Small intestine (tissue), 16 donors: Measurements from ENCODE around the gene C19orf67. TPM values are rescaled to one million over a fixed set of nuclear protein-coding genes. Genes with fewer than 3 reads are reported as not detected.
A peak's percentile ranks its signal among the peaks of the same experiment; 100 is the strongest.

Experiments
- DNase-seq, 2 donors: peaks; one replicate each; pipeline versions ENCODE4 v3.0.0 to v3.0.0-alpha.2; 2013
- FAIRE-seq: peaks from 2 replicates; lab custom pipeline; 2012; peaks lifted over from hg19 to GRCh38; lab: Jason Lieb, UNC
- H3K27ac ChIP-seq, 3 donors: one replicate each; pipeline ENCODE4 v1.5.1; 2013; ENCODE audit warnings: low read length in 2 of 3, mild to moderate bottlenecking in 2 of 3, control low read depth in 1 of 3, inconsistent platforms in 1 of 3, low read depth in 1 of 3, moderate library complexity in 1 of 3
- H3K27me3 ChIP-seq, 3 donors: one replicate each; pipeline ENCODE4 v1.6.1; 2013; ENCODE audit warnings: low read length in 3 of 3, inconsistent platforms in 1 of 3; ENCODE audit not compliant: control insufficient read depth in 3 of 3, insufficient read depth in 3 of 3
- H3K36me3 ChIP-seq, 3 donors: one replicate each; pipeline ENCODE4 v1.6.1; 2013; ENCODE audit warnings: low read length in 3 of 3, inconsistent platforms in 1 of 3, low read depth in 1 of 3, mild to moderate bottlenecking in 1 of 3, moderate library complexity in 1 of 3; ENCODE audit not compliant: control insufficient read depth in 3 of 3, insufficient read depth in 2 of 3
- H3K4me1 ChIP-seq, 3 donors: one replicate each; pipeline ENCODE4 v1.6.1; 2013; ENCODE audit warnings: low read length in 2 of 3, inconsistent platforms in 1 of 3, low read depth in 1 of 3, mild to moderate bottlenecking in 1 of 3, moderate library complexity in 1 of 3; ENCODE audit not compliant: control insufficient read depth in 3 of 3, insufficient read depth in 2 of 3
- H3K4me3 ChIP-seq, 3 donors: one replicate each; pipeline ENCODE4 v1.5.1; 2013; ENCODE audit warnings: low read length in 3 of 3, control low read depth in 1 of 3, inconsistent platforms in 1 of 3, low read depth in 1 of 3, mild to moderate bottlenecking in 1 of 3, moderate library complexity in 1 of 3
- H3K9me3 ChIP-seq, 2 donors: one replicate each; pipeline ENCODE4 v1.6.1; 2013; ENCODE audit warnings: low read depth in 1 of 2, low read length in 1 of 2; ENCODE audit not compliant: control insufficient read depth in 2 of 2, insufficient read depth in 1 of 2
- WGBS, 3 donors: extraction: QIAGEN DNeasy Blood & Tissue Kit; methylation state at CpG; one replicate each; pipeline ENCODE4 v1.1.7; 2013; 5-methylcytosine and 5-hydroxymethylcytosine counted together
- long read RNA-seq, 10 donors: transcript quantifications; one replicate each; lab custom pipeline, GENCODE V29; 2026
- polyA plus RNA-seq, 4 donors: library from polyadenylated mRNA; stranded (reverse) in 3 of 4; unstranded in 1 of 4; fragments of 200-250 nt in 3 of 4; fragments of 120-200 nt in 1 of 4; gene quantifications; one replicate each; pipeline versions ENCODE4 v1.2.1 to v1.2.3, GENCODE V29; 2013
- donor health status: healthy with polysubstance abuse.
- donor health status: control.
- donor health status: control.
- donor health status: Bipolar disorder and iron deficiency.
- donor health status: healthy.

C19orf67 gene
- under 1 TPM in 1 of 4 donors, not detected in 3; 0.07 TPM for polyA plus RNA-seq
- long read RNA-seq, donor 1 = 0 reads
- long read RNA-seq, donor 2 = 0 reads
- long read RNA-seq, donor 3 = 0 reads
- long read RNA-seq, donor 4 = 0 reads
- long read RNA-seq, donor 5 = 0 reads
- long read RNA-seq, donor 6 = 0 reads
- long read RNA-seq, donor 7 = 0 reads
- long read RNA-seq, donor 8 = 0 reads
- long read RNA-seq, donor 9 = 0 reads
- long read RNA-seq, donor 10 = 0 reads

DNA sequence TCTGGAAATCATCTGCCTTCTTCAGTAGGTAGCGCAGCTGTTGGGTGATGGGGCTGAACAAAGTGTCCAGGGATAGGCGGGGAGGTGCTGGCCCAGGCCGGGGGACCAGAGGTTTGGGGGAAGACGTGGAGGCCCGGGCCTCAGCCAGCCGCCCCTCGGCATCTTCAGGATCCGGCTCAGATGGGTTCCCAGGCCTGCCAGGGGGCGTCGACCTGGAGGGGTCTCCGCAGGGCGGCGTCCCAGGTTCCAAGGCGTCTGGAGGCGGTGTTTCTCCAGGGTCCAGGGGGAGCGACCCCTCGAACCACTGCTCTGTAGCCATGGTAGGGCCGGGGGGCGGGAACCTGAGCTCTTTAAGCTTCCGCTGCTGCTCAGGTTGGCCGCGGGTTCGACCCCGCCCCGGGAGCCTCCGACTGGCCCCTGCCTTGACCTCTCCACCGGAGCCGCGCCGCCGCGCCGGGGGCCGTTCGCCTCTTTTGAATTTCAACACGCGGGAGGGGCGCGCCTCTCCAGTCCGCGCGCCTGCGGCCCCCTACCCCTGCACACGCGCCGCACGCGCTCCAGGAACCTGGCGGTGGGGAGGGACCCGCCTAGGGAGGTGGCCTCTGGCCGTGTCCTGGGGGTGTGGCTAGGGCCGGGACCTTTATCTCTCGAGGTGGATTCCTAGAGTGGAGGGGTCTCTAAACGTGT lies at the start of gene C19orf67:
Gene C19orf67 (minus strand): TSS at position 475 of the 687 bp plus-strand sequence. CDS start 156 bp downstream, at position 319.
- H3K36me3 ChIP-seq = peaks cover 0 to 28% (median 5%) of the 10 kb centered on the region in 3 donors
- no peak for FAIRE-seq
- peak within 1 kb of the TSS in 1 of 3 donors; percentile 20 for H3K4me3 ChIP-seq
- peak in 1 of 2 donors; percentile 55 for DNase-seq
- H3K27me3 ChIP-seq = no peaks in the 10 kb centered on the region
- H3K4me1 ChIP-seq = peaks cover 0 to 12% (median 0%) of the 10 kb centered on the region in 3 donors
- 44 to 67% (median 55%) methylated on average over 49 to 54 of the region's 54 CpGs for WGBS, 3 donors
- H3K27ac ChIP-seq = no peak within 1 kb of the TSS
- no peaks in the 10 kb centered on the region for H3K9me3 ChIP-seq

DNA sequence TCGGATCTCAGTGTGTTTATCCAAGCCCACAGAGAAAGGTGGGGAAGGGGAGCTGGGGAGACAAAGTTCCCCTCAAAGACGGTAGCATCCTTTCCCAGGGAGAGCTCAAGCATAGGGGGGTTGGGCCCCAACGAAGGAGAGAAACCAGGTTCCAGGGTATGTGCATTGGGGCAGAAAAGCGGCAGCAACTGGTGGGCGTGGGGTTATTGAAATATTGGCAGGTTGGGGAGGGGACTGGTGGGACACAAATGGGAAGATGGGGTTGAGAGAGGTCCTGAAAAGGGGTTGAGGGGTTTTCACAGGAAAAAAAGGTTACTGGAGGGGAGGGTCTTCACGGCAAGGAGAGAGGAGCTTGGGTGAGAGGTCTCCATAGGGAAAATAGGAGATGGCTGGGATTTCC lies 49.8 kb upstream of the C19orf67 start:
- Histone ChIP-seq H3K27me3 (no peaks in the 10 kb centered on the region), H3K36me3 (peaks cover 0 to 4% (median 0%) of the 10 kb centered on the region in 3 donors), H3K4me3 (peak overlapping the region in 1 of 3 donors; percentile 57), H3K27ac (no peak overlapping the region), H3K9me3 (no peaks in the 10 kb centered on the region), H3K4me1 (peaks cover 0 to 9% (median 0%) of the 10 kb centered on the region in 3 donors)
- FAIRE-seq (no peak), DNase-seq (no peak)
- 14 to 31% (median 14%) methylated on average over 6 of the region's 6 CpGs for WGBS, 3 donors

DNA sequence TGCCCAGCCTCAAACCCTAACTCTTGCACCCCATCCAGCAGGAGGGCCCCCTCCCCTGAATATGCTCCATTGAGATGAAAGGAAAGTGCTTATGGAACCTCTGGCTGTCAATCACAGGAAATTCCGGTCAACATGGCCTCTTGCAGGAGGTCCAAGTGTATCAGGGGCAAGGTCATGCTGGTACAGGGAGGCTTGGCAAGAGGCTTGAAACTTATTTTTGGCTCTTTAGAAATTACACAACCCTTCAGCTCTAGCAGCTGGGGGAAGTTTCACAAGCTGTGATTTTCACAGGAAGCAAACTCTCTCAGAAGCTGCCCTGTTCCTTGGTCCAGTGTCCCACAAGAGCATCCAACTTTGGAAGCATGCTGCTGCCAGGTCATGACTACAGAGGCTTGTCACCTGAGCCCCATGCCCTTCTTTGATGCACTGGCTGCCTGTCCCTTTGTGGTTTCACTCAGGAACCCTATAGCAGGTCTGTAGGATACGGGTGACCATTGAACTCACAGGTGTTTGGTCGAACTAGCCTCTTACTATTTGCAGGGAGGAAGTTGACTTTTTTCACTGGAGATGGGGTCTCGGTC lies 42.4 kb upstream of the C19orf67 start:
- Histone ChIP-seq H3K27ac (no peak overlapping the region), H3K27me3 (no peaks in the 10 kb centered on the region), H3K4me3 (no peak overlapping the region), H3K36me3 (peaks cover 0 to 25% (median 0%) of the 10 kb centered on the region in 3 donors), H3K9me3 (no peaks in the 10 kb centered on the region), H3K4me1 (no peaks in the 10 kb centered on the region)
- WGBS, 3 donors = 71 to 81% (median 76%) methylated on average over 4 of the region's 4 CpGs
- DNase-seq (no peak), FAIRE-seq (no peak)

GRCh38 chr19:14127176-14127575 lies 41.6 kb upstream of the C19orf67 start:
- Histone ChIP-seq H3K4me1 (no peaks in the 10 kb centered on the region), H3K4me3 (no peak overlapping the region), H3K27me3 (no peaks in the 10 kb centered on the region), H3K27ac (no peak overlapping the region), H3K36me3 (peaks cover 0 to 25% (median 0%) of the 10 kb centered on the region in 3 donors), H3K9me3 (no peaks in the 10 kb centered on the region)
- FAIRE-seq (no peak), DNase-seq (peak in 1 of 2 donors; percentile 52)
- WGBS, 3 donors = 85 to 95% (median 87%) methylated on average over 8 of the region's 8 CpGs

- H3K4me3 ChIP-seq = no peak overlapping the region
- H3K27ac ChIP-seq = no peak overlapping the region
- no peaks in the 10 kb centered on the region for H3K9me3 ChIP-seq
- no peaks in the 10 kb centered on the region for H3K27me3 ChIP-seq
- peaks cover 2 to 17% (median 3%) of the 10 kb centered on the region in 3 donors for H3K4me1 ChIP-seq
- DNase-seq (no peak), FAIRE-seq (no peak)
- 93 to 95% (median 93%) methylated on average over 6 of the region's 6 CpGs for WGBS, 3 donors
- H3K36me3 ChIP-seq = peaks cover 0 to 30% (median 0%) of the 10 kb centered on the region in 3 donors
These were observed 37.3 kb upstream of the C19orf67 start for GRCh38 chr19:14122924-14123323.

DNA sequence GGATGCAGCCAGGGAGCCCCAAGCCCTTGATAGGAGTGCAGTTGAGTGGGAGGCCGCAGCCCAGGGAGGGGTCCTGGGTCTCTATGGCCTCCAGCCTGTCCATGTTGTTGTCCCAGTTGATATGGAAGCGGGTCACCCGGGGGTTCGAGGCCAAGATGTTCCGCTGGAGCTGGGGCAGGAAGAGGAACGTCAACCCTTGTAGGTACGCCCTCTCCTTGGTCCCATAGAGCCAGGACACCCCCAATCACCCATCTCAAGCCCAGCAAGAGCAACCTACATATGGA lies 34.9 kb upstream of the C19orf67 start:
- H3K36me3 ChIP-seq = peaks cover 0 to 19% (median 0%) of the 10 kb centered on the region in 3 donors
- 91 to 95% (median 95%) methylated on average over 7 of the region's 7 CpGs for WGBS, 3 donors
- no peaks in the 10 kb centered on the region for H3K9me3 ChIP-seq
- no peak overlapping the region for H3K27ac ChIP-seq
- H3K4me1 ChIP-seq = peaks cover 2 to 27% (median 9%) of the 10 kb centered on the region in 3 donors
- DNase-seq (no peak), FAIRE-seq (no peak)
- no peak overlapping the region for H3K4me3 ChIP-seq
- H3K27me3 ChIP-seq = no peaks in the 10 kb centered on the region

GRCh38 chr19:14119644-14120496 lies 34.3 kb upstream of the C19orf67 start:
- Histone ChIP-seq H3K27ac (peak overlapping the region in 2 of 3 donors; percentile 61 to 98), H3K27me3 (no peaks in the 10 kb centered on the region), H3K4me1 (peaks cover 2 to 27% (median 10%) of the 10 kb centered on the region in 3 donors), H3K9me3 (no peaks in the 10 kb centered on the region), H3K4me3 (no peak overlapping the region), H3K36me3 (peaks cover 0 to 16% (median 0%) of the 10 kb centered on the region in 3 donors)
- FAIRE-seq (no peak), DNase-seq (no peak)
- 84 to 89% (median 86%) methylated on average over 7 of the region's 7 CpGs for WGBS, 3 donors

DNA sequence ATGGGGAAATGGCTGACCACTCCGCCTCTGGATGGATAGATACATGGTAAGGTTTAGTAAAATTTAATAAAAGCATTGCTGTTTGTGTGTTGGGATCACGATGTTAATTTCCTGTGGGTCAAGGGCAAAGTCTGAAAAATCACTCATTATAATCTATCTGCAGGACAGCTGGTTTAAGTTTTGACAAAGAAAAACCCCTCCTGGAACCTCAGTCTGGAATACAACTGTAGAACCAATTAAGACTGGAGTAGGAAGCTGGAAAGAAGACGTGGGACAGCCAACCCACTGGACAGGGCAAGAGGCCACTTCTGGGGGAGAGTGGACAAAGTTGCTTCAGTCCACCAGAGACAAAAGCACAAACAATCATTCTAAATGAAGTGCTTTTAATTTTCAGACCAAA lies 33.6 kb upstream of the C19orf67 start:
- Histone ChIP-seq H3K4me3 (peak overlapping the region in 1 of 3 donors; percentile 56), H3K4me1 (peaks cover 2 to 27% (median 13%) of the 10 kb centered on the region in 3 donors), H3K9me3 (no peaks in the 10 kb centered on the region), H3K27me3 (no peaks in the 10 kb centered on the region), H3K27ac (peak overlapping the region; percentile 98 to 99 (median 98)), H3K36me3 (peaks cover 0 to 14% (median 0%) of the 10 kb centered on the region in 3 donors)
- DNase-seq = no peak
- 26 to 47% (median 40%) methylated on average over 3 of the region's 3 CpGs for WGBS, 3 donors
- no peak for FAIRE-seq
